IPS-11a (cell line): ENCODE data around the gene ARHGAP8.
"Not testable (repeated sequence)": the region's sequence is repeated elsewhere in the genome, so short reads cannot be mapped to it uniquely, and the experiment has no call there.

Source experiments
- H3K4me3 ChIP-seq: one replicate; pipeline ENCODE4 v1.5.1; 2013; ENCODE audit warnings: low read depth, low read length, control low read depth

Gene ARHGAP8

GRCh38 chr22:44884562-44884961, 132.2 kb downstream of the ARHGAP8 start:
- H3K4me3 ChIP-seq: no peak overlapping the region

- no peak overlapping the region for H3K4me3 ChIP-seq
These were observed 132.8 kb downstream of the ARHGAP8 start for GRCh38 chr22:44884968-44885805.

DNA sequence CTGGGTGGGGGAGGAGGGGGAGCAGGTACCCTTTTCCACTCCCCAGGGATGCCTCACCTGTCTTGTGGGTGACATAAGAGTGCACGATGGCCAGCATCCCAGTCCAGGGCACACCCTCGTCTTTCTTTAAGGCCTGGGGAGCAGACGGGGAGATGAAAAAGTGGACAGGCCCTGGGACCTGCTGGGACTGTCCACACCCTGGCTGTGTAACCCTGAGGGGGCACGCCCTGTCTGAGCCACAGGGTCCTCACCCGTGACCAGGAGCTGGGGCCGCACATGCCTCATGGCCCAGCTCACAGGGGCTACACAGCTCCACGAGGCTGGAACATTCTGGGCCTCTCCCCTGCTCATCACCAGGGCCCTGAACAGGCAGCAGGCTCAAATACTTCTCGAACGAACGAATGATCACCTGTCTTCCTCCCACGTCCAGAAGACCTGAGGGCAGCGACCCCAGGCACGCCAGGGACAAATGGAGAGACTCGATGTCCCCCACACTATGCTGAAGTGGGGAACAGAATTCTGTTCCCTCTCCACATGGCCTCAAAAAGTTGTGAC, 133.5 kb downstream of the ARHGAP8 start:
- no peak overlapping the region for H3K4me3 ChIP-seq

DNA sequence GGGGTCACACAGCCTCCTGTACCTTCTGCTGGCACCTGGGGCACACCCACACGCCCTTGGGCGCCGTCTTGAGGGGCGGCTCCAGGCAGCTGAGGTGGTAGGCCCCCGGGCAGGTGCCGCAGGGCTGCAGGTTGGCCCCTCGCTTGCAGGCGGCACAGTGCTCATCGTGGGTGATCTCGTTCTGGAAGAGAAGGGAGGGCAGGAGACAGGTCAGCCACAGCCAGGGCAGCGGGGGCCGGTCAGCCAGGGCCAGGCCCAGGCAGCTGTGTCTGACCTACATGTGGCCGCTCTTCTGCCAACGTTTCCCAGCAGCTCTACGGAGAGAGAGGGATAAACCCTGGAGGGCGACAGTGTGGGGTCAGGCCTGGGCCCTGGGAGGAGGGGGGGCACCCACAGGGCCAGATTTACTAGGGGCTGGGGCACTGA, 135.6 kb downstream of the ARHGAP8 start:
- H3K4me3 ChIP-seq: no peak overlapping the region

DNA sequence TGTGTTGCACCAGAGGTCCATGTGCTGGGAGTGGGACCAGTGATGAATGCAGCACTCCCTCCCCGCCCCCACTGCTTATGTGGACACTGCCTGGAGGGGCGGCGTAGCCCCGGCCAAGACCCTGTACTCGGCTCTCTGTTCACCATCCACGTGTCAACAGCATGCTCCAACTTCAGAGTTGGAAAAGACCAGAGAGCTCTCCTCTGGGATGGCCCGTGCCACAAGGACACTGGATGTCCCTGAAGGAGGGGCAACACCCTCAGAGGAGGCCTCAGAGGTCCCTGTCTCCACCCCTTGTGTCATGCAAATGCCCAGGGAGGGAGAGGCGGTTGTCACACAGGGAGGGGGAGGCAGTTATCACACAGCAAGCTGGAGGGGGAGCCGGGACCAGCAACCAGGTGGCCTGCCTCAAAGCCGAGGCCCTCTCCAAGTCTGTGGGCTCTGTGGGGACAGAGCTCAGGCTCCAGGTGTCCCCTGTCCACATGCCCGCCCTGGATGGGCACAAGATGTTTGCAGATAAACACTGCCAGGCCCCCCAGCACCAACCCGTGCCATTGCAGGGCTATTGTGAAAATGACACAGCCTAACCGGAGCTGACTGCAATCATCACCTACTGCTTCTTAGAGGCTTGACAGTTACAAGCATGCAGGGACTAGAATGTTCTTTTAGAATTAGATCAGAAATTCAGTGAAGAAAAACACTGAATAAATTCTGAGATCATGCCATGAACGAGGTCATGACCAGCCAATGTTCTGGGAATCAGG, 136.3 kb downstream of the ARHGAP8 start:
- H3K4me3 ChIP-seq: no peak overlapping the region

GRCh38 chr22:44889255-44889878, 137.0 kb downstream of the ARHGAP8 start:
- H3K4me3 ChIP-seq: no peak overlapping the region

GRCh38 chr22:44890416-44891292, 138.3 kb downstream of the ARHGAP8 start:
- no peak overlapping the region for H3K4me3 ChIP-seq

GRCh38 chr22:44891293-44891747, 138.9 kb downstream of the ARHGAP8 start:
- H3K4me3 ChIP-seq: no peak overlapping the region

DNA sequence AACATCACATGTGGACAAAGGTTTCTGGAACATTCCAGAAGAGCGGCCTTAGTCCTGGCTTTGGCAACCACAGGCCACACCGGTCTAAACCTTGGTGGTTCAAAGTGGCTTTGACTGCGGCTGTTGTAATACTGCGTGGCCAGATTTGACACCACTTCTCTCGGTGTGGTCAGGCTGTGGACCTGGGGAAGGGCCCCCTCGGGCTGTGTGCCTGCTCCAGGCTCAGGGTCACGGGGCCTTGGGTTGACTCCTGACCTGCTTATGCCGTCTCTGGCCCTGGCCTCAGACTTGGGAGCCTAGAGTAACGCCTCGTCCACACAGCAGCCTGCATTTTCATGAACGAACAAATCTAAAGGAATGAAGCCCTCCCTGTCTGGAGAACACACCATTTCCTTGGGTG, 139.4 kb downstream of the ARHGAP8 start:
- no peak overlapping the region for H3K4me3 ChIP-seq

DNA sequence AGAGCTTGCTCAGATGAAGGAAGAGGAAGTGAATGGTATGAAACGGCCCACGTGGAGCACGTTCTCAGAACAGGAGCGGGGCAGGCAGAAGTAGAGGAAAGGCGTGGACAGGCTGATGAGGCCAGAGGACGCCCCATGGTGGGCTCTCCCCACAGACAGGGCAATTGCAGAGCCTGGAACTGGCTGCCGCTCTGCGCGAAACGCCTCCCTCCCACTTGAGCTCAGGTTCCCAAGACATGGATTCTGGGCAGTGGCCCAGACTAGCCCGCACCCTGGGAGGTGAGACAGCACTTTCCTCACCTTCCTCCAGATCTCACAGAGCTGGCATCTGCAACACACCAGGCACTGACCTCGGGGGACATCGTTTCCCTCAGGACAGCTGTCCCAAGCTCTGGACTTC, 139.9 kb downstream of the ARHGAP8 start:
- no peak overlapping the region for H3K4me3 ChIP-seq

DNA sequence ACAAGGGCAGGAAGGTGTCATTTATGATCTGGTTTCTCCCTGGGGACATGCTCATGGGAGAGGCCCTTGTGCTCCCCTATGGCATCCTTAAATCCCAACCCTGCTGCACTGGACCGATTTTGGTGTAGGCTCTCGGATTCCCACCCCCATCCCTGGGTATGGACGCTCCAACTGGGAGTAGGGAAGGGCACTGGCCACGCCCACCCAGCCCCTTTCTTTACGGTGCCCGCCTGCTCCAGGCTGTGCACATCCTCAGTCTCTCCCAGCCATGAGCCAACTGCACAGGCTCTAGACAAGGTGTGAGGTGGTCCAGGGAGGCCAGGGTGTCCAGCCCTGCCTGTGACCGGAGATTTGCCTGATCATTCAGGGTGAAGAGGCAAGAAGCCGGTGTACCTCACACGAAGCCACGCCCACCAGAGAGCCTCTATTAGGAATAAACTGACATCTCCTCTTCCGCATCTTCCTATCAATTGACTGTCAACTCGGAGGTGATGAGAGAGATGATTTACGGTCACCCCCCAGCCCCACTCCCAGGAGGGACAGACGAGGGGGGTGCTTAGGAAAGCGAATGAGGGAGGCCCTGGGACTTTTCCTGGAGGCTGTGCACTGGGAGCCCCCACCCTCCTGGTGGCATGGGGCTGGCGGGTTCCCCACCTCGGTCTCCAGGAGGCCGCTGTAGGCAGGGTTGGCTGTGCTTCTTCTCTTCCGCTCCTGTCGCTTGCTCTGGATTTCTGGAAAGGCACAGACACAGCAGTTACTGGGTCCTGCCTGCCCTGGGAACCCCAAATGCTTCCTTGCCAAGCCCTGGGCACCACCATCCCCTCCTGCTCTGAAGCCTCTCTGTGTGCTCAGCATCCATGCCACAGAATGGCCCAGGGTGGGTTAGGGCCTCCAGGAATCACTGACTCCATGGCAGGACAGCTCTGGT, 140.7 kb downstream of the ARHGAP8 start:
- no peak overlapping the region for H3K4me3 ChIP-seq

- no peak overlapping the region for H3K4me3 ChIP-seq
These were observed 141.3 kb downstream of the ARHGAP8 start for GRCh38 chr22:44893731-44894080.

- no peak overlapping the region for H3K4me3 ChIP-seq
These were observed 141.9 kb downstream of the ARHGAP8 start for GRCh38 chr22:44894321-44894720.

DNA sequence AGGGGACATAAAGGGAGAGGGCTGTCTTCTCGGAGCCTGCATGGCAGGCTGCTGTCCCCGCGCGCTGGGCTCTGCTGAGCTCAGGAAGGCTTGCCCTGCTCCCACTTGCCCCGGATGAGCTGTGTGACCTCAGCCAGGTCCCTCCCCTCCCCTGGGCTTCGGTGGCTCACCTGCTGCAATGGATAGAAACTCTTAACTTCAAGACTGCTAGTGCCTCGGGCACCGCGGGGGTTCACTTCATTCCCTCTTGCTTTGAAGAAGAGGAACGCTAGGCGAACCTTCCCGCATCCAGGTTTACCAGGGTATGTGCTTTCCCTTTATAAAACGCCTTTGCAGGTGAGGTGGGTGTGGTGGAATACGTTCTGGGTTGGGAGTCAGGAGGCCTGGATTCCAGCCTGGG, 142.4 kb downstream of the ARHGAP8 start:
- H3K4me3 ChIP-seq: no peak overlapping the region

GRCh38 chr22:44895296-44896055, 143.1 kb downstream of the ARHGAP8 start:
- H3K4me3 ChIP-seq: no peak overlapping the region

GRCh38 chr22:44898236-44898635, 145.9 kb downstream of the ARHGAP8 start:
- H3K4me3 ChIP-seq: no peak overlapping the region

DNA sequence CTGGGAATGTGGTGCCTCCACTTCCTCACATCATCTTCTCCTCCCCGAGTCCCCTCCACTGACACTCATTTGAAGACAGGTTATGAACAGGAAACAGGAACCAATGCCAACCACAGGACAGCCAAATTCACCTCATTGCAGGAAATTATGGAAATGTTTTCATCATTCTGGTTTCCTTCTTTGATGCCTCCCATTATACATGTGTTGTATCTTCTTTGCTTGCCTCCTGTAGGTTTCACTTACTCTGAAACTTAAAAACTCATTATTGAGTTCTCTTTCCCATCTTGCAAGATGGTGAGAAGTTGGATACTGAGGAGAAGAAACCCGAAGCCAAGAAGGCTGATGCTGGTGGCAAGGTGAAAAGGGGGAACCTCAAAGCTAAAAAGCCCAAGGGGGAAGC, 148.9 kb downstream of the ARHGAP8 start:
- H3K4me3 ChIP-seq: no peak overlapping the region

DNA sequence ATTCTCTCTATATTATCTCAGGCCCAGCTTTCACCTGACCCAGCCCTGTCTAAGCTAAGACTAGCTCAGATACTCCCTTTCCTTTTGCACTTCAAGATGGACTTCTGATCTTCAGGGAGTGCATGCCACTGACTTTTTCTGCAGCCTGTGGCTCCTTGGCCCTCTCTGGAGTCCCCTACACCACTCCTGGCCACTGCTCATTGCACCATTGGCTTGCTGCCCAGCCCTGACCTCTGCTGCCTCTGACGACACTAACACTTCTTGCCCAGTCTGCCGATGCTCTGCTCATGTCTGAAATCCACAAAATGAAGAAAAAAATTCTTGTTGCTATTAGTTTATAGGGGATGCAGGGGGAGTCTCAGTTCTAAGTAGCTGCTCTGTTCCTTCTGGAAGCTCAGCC, 150.8 kb downstream of the ARHGAP8 start:
- H3K4me3 ChIP-seq: not testable (repeated sequence)
